IPS-20b (cell line): ENCODE measurements around the gene P4HA2.

ENCODE experiments used
- H3K27ac ChIP-seq: one replicate; pipeline ENCODE4 v1.5.1; 2013; ENCODE audit warnings: low read length
- H3K27me3 ChIP-seq: 2 replicates; pipeline ENCODE4 v1.6.1; 2013; ENCODE audit warnings: mild to moderate bottlenecking, low read length, inconsistent platforms; ENCODE audit not compliant: insufficient read depth
- H3K36me3 ChIP-seq: 2 replicates; pipeline ENCODE4 v1.6.1; 2013; ENCODE audit warnings: low read depth, mild to moderate bottlenecking, inconsistent platforms, low read length, moderate library complexity; ENCODE audit not compliant: insufficient read depth
- H3K4me1 ChIP-seq: 2 replicates; pipeline ENCODE4 v1.6.1; 2013; ENCODE audit warnings: mild to moderate bottlenecking, control low read depth, inconsistent platforms, low read length, moderate library complexity; ENCODE audit not compliant: insufficient read depth
- H3K4me3 ChIP-seq: 2 replicates; pipeline ENCODE4 v1.5.1; 2013; ENCODE audit warnings: mild to moderate bottlenecking, low read length, inconsistent platforms
- H3K9ac ChIP-seq: 2 replicates; pipeline ENCODE4 v1.6.1; 2013; ENCODE audit warnings: low read depth, mild to moderate bottlenecking, inconsistent platforms, low read length, moderate library complexity
- H3K9me3 ChIP-seq: 2 replicates; pipeline ENCODE4 v1.6.1; 2013; ENCODE audit warnings: mild to moderate bottlenecking, low read depth, low read length, inconsistent platforms; ENCODE audit not compliant: insufficient read depth

Gene P4HA2

DNA sequence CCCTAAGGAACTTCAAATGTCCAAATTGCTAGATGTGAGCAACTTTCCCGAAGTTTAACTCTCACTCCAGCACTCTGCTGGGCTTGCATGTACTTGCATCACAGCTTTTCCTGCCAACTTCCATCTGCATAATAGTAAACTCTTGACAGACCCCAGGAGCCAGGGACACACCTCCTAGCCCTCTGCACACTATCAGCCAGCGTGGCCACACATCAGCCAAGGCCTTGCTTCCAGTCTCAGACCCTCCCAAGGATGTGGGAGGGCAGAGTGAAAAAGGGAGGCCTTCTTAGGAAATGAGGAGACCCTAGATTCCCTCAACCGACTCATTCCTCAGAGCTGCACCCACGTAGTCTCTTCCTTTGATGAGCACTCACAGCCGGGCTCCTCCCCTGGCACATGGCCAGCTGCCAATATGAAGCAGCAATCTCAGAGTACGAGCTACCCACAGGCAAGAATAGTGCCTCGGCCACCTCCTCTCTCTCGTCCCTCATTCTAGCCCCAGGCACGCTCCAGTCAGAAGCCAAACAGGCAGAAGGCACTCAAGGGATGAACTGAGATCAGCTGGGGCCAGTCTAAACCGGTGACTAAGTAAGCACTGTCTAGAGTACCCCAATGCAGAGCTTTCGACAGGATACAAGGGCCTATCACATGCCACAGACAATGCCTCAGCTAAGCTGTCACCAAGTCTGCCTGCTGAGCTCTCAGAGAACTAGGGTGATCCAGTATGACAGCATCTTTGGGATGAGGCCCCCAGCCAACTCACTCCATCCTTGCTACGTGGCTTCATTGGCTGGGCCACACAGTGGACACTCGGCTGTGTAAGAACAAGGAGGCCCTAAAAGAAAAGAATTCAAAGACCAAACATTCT is 2.3 kb downstream of the P4HA2 start:
- Histone ChIP-seq H3K9me3 (no peaks in the 10 kb centered on the region), H3K4me1 (no peaks in the 10 kb centered on the region), H3K4me3 (no peak overlapping the region), H3K27ac (no peak overlapping the region), H3K27me3 (peaks cover 54% of the 10 kb centered on the region), H3K36me3 (no peaks in the 10 kb centered on the region), H3K9ac (no peak overlapping the region)

DNA sequence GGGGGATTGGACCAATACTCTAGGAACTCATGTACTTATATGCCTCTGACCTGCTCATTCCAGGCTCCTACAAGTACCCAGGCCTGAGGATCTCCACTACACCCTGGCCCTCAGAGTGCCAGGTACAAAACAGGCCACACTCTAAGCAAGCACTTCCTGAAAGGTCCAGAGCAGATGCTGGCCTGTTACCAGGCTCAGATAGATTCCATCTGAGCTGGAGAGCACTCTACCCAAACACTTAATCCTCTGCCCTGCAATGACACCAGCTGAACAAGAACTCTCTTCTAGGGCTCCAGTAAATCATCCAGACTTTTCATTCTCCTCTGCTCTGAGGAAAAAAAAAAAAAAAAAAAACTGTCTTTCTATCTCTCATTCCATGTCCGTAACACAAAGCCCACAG is 2.9 kb downstream of the P4HA2 start:
- Histone ChIP-seq H3K9ac (no peak overlapping the region), H3K4me3 (no peak overlapping the region), H3K4me1 (no peaks in the 10 kb centered on the region), H3K27me3 (peaks cover 51% of the 10 kb centered on the region), H3K36me3 (no peaks in the 10 kb centered on the region), H3K9me3 (no peaks in the 10 kb centered on the region), H3K27ac (no peak overlapping the region)

- Histone ChIP-seq H3K27ac (no peak overlapping the region), H3K9me3 (no peaks in the 10 kb centered on the region), H3K9ac (no peak overlapping the region), H3K36me3 (no peaks in the 10 kb centered on the region), H3K27me3 (peaks cover 42% of the 10 kb centered on the region), H3K4me3 (no peak overlapping the region), H3K4me1 (no peaks in the 10 kb centered on the region)
Measured at GRCh38 chr5:132223861-132224260, 3.8 kb downstream of the P4HA2 start.

DNA sequence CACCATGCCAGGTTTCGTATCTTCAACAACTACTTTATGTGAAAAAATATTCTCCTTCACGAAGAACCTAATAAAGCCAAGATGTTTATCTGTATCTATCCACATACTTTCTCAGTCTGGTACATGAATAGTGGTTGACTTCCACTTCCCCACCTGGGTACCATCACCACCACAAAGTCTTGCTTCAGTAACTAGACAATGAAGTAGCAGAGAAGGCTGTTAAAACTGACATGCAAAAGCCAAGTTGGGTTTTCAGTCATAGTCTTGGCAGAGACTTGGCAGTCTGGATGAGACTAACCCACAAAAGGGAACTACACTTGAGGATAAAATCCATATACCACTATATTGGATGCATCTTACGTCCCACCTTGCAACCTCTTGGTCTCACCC is 5.0 kb downstream of the P4HA2 start:
- H3K4me1 ChIP-seq = no peaks in the 10 kb centered on the region
- no peak overlapping the region for H3K4me3 ChIP-seq
- H3K9me3 ChIP-seq = no peaks in the 10 kb centered on the region
- H3K36me3 ChIP-seq = no peaks in the 10 kb centered on the region
- no peak overlapping the region for H3K9ac ChIP-seq
- H3K27me3 ChIP-seq = peaks cover 31% of the 10 kb centered on the region
- no peak overlapping the region for H3K27ac ChIP-seq

GRCh38 chr5:132221781-132222648 is 5.6 kb downstream of the P4HA2 start:
- H3K9ac ChIP-seq = no peak overlapping the region
- peaks cover 25% of the 10 kb centered on the region for H3K27me3 ChIP-seq
- H3K36me3 ChIP-seq = no peaks in the 10 kb centered on the region
- H3K4me1 ChIP-seq = no peaks in the 10 kb centered on the region
- no peaks in the 10 kb centered on the region for H3K9me3 ChIP-seq
- H3K27ac ChIP-seq = no peak overlapping the region
- no peak overlapping the region for H3K4me3 ChIP-seq

DNA sequence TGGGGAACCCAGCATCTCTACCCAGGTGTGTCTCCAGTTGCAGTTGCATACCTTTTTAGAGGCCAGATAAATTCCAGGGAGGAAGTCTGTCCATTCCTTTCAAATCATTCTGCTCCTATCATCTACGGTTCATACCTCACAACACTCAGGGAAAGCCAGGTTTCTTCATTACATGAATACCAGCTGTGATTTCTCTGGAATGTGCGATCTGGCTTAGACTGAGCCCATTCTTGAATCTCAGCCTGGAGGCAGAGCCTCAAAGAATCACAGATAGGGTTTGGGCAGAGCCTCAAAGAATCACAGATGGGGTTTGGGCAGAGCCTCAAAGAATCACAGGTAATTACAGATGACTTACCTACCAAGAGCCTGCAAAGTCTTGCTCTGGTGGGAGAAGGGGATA is 7.2 kb downstream of the P4HA2 start:
- no peak overlapping the region for H3K27ac ChIP-seq
- no peaks in the 10 kb centered on the region for H3K4me1 ChIP-seq
- no peak overlapping the region for H3K4me3 ChIP-seq
- H3K9ac ChIP-seq = no peak overlapping the region
- H3K27me3 ChIP-seq = peaks cover 9% of the 10 kb centered on the region
- no peaks in the 10 kb centered on the region for H3K36me3 ChIP-seq
- H3K9me3 ChIP-seq = no peaks in the 10 kb centered on the region

- Histone ChIP-seq H3K4me3 (no peak overlapping the region), H3K9me3 (no peaks in the 10 kb centered on the region), H3K36me3 (no peaks in the 10 kb centered on the region), H3K9ac (no peak overlapping the region), H3K4me1 (no peaks in the 10 kb centered on the region), H3K27ac (no peak overlapping the region), H3K27me3 (peaks cover 4% of the 10 kb centered on the region)
Measured at GRCh38 chr5:132219981-132220380, 7.7 kb downstream of the P4HA2 start.

DNA sequence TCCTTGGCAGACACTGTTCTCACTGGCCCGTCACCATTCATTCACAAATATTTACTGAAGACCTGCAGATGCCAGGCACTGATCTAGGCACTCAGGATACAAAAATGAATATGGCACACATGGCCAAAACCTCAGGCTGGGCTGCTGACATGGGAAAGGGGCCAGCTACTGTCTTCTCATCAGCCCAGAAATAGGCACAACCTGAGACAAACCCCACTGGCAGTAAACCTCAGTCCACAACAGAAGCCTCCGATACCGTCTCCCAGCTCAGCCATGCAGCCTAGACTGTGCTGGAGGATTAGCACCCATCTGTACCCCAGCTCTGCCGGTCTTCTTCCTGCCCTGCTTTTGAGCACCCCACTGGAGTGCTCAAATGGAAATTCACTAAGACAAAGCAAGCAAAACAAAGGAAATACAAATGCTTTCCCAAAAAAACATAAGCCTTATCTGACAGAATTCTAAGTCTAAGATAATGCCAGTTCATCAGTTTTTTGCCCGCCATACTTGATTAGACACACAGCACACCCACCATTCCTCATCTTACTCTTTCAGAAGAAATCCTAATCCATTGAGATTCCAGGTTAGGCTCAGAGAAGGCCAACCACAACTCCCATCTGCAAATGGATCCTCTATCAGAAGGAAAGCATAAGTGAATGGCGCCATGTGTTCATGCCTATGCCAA is 8.2 kb downstream of the P4HA2 start:
- no peaks in the 10 kb centered on the region for H3K9me3 ChIP-seq
- H3K9ac ChIP-seq = no peak overlapping the region
- 0 out of 2 replicates have a peak, but pooled peaks cover under 1% of the 10 kb centered on the region for H3K27me3 ChIP-seq
- no peak overlapping the region for H3K4me3 ChIP-seq
- no peaks in the 10 kb centered on the region for H3K36me3 ChIP-seq
- H3K4me1 ChIP-seq = no peaks in the 10 kb centered on the region
- no peak overlapping the region for H3K27ac ChIP-seq

GRCh38 chr5:132218321-132218720 is 9.3 kb downstream of the P4HA2 start:
- Histone ChIP-seq H3K9ac (no peak overlapping the region), H3K27me3 (no peaks in the 10 kb centered on the region), H3K9me3 (no peaks in the 10 kb centered on the region), H3K36me3 (no peaks in the 10 kb centered on the region), H3K4me3 (no peak overlapping the region), H3K4me1 (no peaks in the 10 kb centered on the region), H3K27ac (no peak overlapping the region)

- H3K36me3 ChIP-seq = no peaks in the 10 kb centered on the region
- no peaks in the 10 kb centered on the region for H3K4me1 ChIP-seq
- no peak overlapping the region for H3K27ac ChIP-seq
- H3K9ac ChIP-seq = no peak overlapping the region
- no peak overlapping the region for H3K4me3 ChIP-seq
- no peaks in the 10 kb centered on the region for H3K27me3 ChIP-seq
- H3K9me3 ChIP-seq = no peaks in the 10 kb centered on the region
Measured at GRCh38 chr5:132215329-132215728, 12.3 kb downstream of the P4HA2 start.

- Histone ChIP-seq H3K36me3 (no peaks in the 10 kb centered on the region), H3K4me1 (no peaks in the 10 kb centered on the region), H3K9me3 (no peaks in the 10 kb centered on the region), H3K4me3 (no peak overlapping the region), H3K27ac (no peak overlapping the region), H3K27me3 (no peaks in the 10 kb centered on the region), H3K9ac (no peak overlapping the region)
Measured at GRCh38 chr5:132214491-132214890, 13.2 kb downstream of the P4HA2 start.
